Spleen (tissue), 11 donors: ENCODE results near the gene BRAT1. TPM values are rescaled to one million over a fixed set of nuclear protein-coding genes. Genes with fewer than 3 reads are reported as not detected.

Experiments
- DNase-seq: peaks from one replicate; pipeline ENCODE4 v3.0.0-alpha.2; 2020
- H3K27ac ChIP-seq, 8 donors: fragments of 200-600 bp; sonication (generic) in 7 of 8; 1 replicate in 4 of 8; 2 replicates in 4 of 8; pipeline versions ENCODE4 v1.5.0 to v1.8.0; 2016 to 2021; ENCODE audit warnings: inconsistent platforms in 4 of 8, mild to moderate bottlenecking in 4 of 8, moderate library complexity in 1 of 8
- H3K27me3 ChIP-seq, 7 donors: fragments of 200-600 bp; sonication (generic) in 6 of 7; replicated peaks in 1 of 7; 1 replicate in 4 of 7; 2 replicates in 3 of 7; pipeline versions ENCODE4 v1.5.0 to v1.8.0; 2016 to 2021; ENCODE audit warnings: inconsistent platforms in 3 of 7, mild to moderate bottlenecking in 1 of 7
- H3K36me3 ChIP-seq, 6 donors: fragments of 200-600 bp; sonication (generic) in 5 of 6; 1 replicate in 4 of 6; 2 replicates in 2 of 6; pipeline versions ENCODE4 v1.5.0 to v1.8.0; 2016 to 2021; ENCODE audit warnings: inconsistent platforms in 2 of 6
- H3K4me1 ChIP-seq, 6 donors: fragments of 200-600 bp; sonication (generic) in 5 of 6; 1 replicate in 3 of 6; 2 replicates in 3 of 6; pipeline versions ENCODE4 v1.5.0 to v1.8.0; 2016 to 2021; ENCODE audit warnings: inconsistent platforms in 3 of 6
- H3K4me3 ChIP-seq, 8 donors: fragments of 200-600 bp; sonication (generic) in 7 of 8; 1 replicate in 4 of 8; 2 replicates in 4 of 8; pipeline versions ENCODE4 v1.5.0 to v1.8.0; 2016 to 2021; ENCODE audit warnings: inconsistent platforms in 4 of 8, mild to moderate bottlenecking in 4 of 8, moderate library complexity in 2 of 8
- H3K9me3 ChIP-seq, 8 donors: fragments of 200-600 bp; sonication (generic) in 7 of 8; 1 replicate in 4 of 8; 2 replicates in 4 of 8; pipeline versions ENCODE4 v1.5.0 to v1.8.0; 2016 to 2021; ENCODE audit warnings: inconsistent platforms in 4 of 8
- CTCF ChIP-seq, 11 experiments: fragments of 200-600 bp in 7 of 11; fragments of 450-650 bp in 4 of 11; sonication (generic) in 4 of 11; IDR thresholded peaks in 8 of 11; conservative IDR thresholded peaks in 3 of 11; 1 replicate in 7 of 11; 2 replicates in 4 of 11; pipeline versions ENCODE4 v1.4.0 to v1.8.0; 2016 to 2021; ENCODE audit warnings: antibody characterized with exemption in 11 of 11, inconsistent platforms in 4 of 11, mild to moderate bottlenecking in 1 of 11
- POLR2A ChIP-seq, 3 donors: fragments of 450-650 bp; IDR thresholded peaks; one replicate each; pipeline ENCODE4 v1.5.1; 2017; ENCODE audit warnings: antibody characterized with exemption in 3 of 3, mild to moderate bottlenecking in 1 of 3
- POLR2AphosphoS5 ChIP-seq, 3 donors: sonication (generic); formaldehyde crosslinking; IDR thresholded peaks; one replicate each; pipeline ENCODE4 v1.5.1; 2017; ENCODE audit warnings: antibody characterized with exemption in 3 of 3
- WGBS, 5 donors: extraction: QIAGEN DNeasy Blood & Tissue Kit in 3 of 5; methylation state at CpG; one replicate each; pipeline versions ENCODE4 v1.1.5 to v1.1.7; 2013 to 2018; 5-methylcytosine and 5-hydroxymethylcytosine counted together
- intact Hi-C: fragments of 100-400 bp; cut with DNase I; formaldehyde crosslinking; loops from one replicate; pipeline ENCODE4 v1.15.0; 2023; ENCODE audit warnings: low total_unique reads
- polyA plus RNA-seq, 3 donors: library from polyadenylated mRNA; stranded (reverse); fragments of 200-250 nt; gene quantifications; one replicate each; pipeline ENCODE4 v1.2.1, GENCODE V29; 2013
- total RNA-seq, 7 donors: library from RNA; depleted of rRNA in 3 of 7; stranded (reverse); fragments of >200 nt in 3 of 7; fragmentation: NEBNext Ultra II Directional in 4 of 7; extraction: Animal tissue kit (Norgen Biotek cat#: 25700) in 4 of 7; gene quantifications; one replicate each; pipeline versions ENCODE4 v1.1.0 to v1.2.1, GENCODE V29; 2016 to 2021
- donor health status: healthy with polysubstance abuse.
- donor health status: DM: no; HTN: no; CAD: no; lungs with moderate emphysema.
- donor health status: DM: no; HTN: no; CAD: no.
- donor health status: Bipolar disorder and iron deficiency.
- donor health status: healthy.
- donor health status: DM: no; HTN: no; CAD: no.
- donor health status: DM: yes; HTN: yes; CAD: no.

BRAT1 gene
- total and polyA plus RNA-seq, 10 donors: 25.3 to 50.9 (median 33.4) TPM

GRCh38 chr7:2499719-2500430 lies 55.4 kb downstream of the BRAT1 start:
- TF ChIP-seq CTCF (IDR thresholded peaks at IDR 0.05 in 8 of 11, conservative IDR thresholded peaks at IDR 0.05 in 3 of 11): no peak
- no peak for TF ChIP-seq POLR2AphosphoS5 (IDR thresholded peaks at IDR 0.05)
- no peak for TF ChIP-seq POLR2A (IDR thresholded peaks at IDR 0.05)
- no peaks in the 10 kb centered on the region for H3K9me3 ChIP-seq
- H3K27me3 ChIP-seq: peaks cover 0 to 33% (median 0%) of the 10 kb centered on the region in 7 donors
- WGBS, 5 donors: 89 to 95% (median 91%) methylated on average over 22 to 27 of the region's 27 CpGs
- intact Hi-C loops: no loop called here
- no peak overlapping the region for H3K4me3 ChIP-seq
- no peaks in the 10 kb centered on the region for H3K36me3 ChIP-seq
- H3K27ac ChIP-seq: no peak overlapping the region
- no peak for DNase-seq
- peaks cover 0 to 20% (median 6%) of the 10 kb centered on the region in 6 donors for H3K4me1 ChIP-seq

GRCh38 chr7:2499181-2499580 lies 56.1 kb downstream of the BRAT1 start:
- intact Hi-C loops: no loop called here
- H3K4me3 ChIP-seq: no peak overlapping the region
- 83 to 95% (median 90%) methylated on average over 6 to 7 of the region's 7 CpGs for WGBS, 5 donors
- TF ChIP-seq CTCF (IDR thresholded peaks at IDR 0.05 in 8 of 11, conservative IDR thresholded peaks at IDR 0.05 in 3 of 11): no peak
- no peak for TF ChIP-seq POLR2AphosphoS5 (IDR thresholded peaks at IDR 0.05)
- TF ChIP-seq POLR2A (IDR thresholded peaks at IDR 0.05): no peak
- H3K9me3 ChIP-seq: no peaks in the 10 kb centered on the region
- H3K4me1 ChIP-seq: peaks cover 0 to 26% (median 11%) of the 10 kb centered on the region in 6 donors
- H3K36me3 ChIP-seq: no peaks in the 10 kb centered on the region
- H3K27ac ChIP-seq: no peak overlapping the region
- DNase-seq: no peak
- peaks cover 0 to 40% (median 7%) of the 10 kb centered on the region in 7 donors for H3K27me3 ChIP-seq

DNA sequence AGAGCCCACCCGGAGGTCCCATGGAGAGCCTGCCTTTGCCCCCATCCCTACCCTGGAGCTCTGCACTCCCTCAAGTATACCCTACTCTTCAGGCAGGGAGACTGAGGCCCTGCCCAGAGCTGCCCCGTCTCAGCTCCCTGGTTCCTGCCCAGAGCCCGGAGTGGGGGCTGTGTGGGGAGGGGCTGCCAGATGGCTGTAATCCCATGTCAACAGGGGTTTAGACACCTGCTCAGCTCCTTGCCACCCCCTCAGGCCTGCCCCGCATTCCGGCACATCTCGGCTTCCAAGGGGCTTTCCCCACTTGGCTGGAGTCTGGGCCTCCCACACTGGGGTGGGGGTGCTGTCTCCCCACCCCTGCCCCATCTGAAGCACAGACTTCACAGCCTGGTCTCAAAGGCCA lies 56.6 kb downstream of the BRAT1 start:
- Histone ChIP-seq H3K4me1 (peaks cover 0 to 30% (median 14%) of the 10 kb centered on the region in 6 donors), H3K27me3 (peaks cover 0 to 45% (median 9%) of the 10 kb centered on the region in 7 donors), H3K36me3 (no peaks in the 10 kb centered on the region), H3K9me3 (no peaks in the 10 kb centered on the region), H3K4me3 (no peak overlapping the region), H3K27ac (no peak overlapping the region)
- 71 to 94% (median 80%) methylated on average over 3 to 6 of the region's 6 CpGs for WGBS, 5 donors
- intact Hi-C loops: no loop called here
- DNase-seq: no peak
- TF ChIP-seq CTCF (IDR thresholded peaks at IDR 0.05 in 8 of 11, conservative IDR thresholded peaks at IDR 0.05 in 3 of 11): no peak
- TF ChIP-seq POLR2A (IDR thresholded peaks at IDR 0.05): no peak
- no peak for TF ChIP-seq POLR2AphosphoS5 (IDR thresholded peaks at IDR 0.05)

GRCh38 chr7:2497500-2498336 lies 57.6 kb downstream of the BRAT1 start:
- Histone ChIP-seq H3K9me3 (no peaks in the 10 kb centered on the region), H3K27ac (no peak overlapping the region), H3K27me3 (peaks cover 0 to 55% (median 9%) of the 10 kb centered on the region in 7 donors), H3K36me3 (no peaks in the 10 kb centered on the region), H3K4me1 (peaks cover 0 to 31% (median 14%) of the 10 kb centered on the region in 6 donors), H3K4me3 (no peak overlapping the region)
- WGBS, 5 donors: 32 to 45% (median 40%) methylated on average over 9 to 24 of the region's 25 CpGs
- no peak for DNase-seq
- TF ChIP-seq CTCF (IDR thresholded peaks at IDR 0.05 in 8 of 11, conservative IDR thresholded peaks at IDR 0.05 in 3 of 11): no peak
- intact Hi-C loops: no loop called here
